ENCODE measurements around the gene LITAF. TPM values are rescaled to one million over a fixed set of nuclear protein-coding genes. Genes with fewer than 3 reads are reported as not detected.

Gene LITAF
- total RNA-seq, 4 donors from 2014 or later, result 54.8 to 73.0 (median 65.3) TPM

DNA sequence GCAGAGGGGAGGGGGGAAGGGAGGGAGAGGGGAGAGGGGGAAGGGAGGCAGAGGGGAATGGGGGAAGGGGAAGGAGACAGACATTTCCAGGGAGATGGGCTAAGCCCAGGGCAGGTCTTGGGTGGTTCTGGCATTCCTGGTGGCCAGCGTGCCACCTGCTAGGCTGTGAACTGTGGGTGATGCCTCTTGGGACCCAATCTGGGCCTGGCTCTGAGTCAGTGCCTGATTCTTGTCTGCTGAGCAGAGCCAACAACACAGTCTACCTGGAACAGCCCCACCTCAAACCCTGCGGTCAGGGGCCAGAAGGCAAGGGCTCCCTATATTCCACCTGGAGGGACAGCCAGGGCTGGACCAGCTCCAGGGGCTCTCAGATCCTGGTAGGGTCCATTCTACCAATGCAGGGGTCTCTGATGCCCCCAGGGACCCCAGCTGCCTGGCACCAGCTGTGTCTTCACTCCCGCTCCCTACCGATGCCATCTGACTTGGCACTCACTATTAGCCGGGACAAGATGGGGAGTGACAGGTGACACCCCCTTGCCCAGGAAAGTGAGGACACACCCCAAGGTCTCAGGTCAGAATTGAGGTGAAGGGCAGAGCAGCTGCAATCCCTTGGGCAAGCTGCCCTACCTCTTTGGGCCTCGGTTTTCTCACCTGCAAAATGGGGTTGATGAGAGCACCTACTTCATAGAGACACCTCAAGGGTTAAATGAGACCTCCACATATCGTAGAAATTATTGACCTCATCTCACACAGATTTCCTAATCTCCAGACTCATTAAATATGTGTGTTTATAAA is 87.2 kb downstream of the LITAF start:
- no peak overlapping the region for H3K27ac ChIP-seq
- TF ChIP-seq EP300 (IDR thresholded peaks at IDR 0.05) (no peak), POLR2A (IDR thresholded peaks at IDR 0.05) (no peak)
- TF ChIP-seq, protein P1, sequence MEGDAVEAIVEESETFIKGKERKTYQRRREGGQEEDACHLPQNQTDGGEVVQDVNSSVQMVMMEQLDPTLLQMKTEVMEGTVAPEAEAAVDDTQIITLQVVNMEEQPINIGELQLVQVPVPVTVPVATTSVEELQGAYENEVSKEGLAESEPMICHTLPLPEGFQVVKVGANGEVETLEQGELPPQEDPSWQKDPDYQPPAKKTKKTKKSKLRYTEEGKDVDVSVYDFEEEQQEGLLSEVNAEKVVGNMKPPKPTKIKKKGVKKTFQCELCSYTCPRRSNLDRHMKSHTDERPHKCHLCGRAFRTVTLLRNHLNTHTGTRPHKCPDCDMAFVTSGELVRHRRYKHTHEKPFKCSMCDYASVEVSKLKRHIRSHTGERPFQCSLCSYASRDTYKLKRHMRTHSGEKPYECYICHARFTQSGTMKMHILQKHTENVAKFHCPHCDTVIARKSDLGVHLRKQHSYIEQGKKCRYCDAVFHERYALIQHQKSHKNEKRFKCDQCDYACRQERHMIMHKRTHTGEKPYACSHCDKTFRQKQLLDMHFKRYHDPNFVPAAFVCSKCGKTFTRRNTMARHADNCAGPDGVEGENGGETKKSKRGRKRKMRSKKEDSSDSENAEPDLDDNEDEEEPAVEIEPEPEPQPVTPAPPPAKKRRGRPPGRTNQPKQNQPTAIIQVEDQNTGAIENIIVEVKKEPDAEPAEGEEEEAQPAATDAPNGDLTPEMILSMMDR (IDR thresholded peaks at IDR 0.05), result no peak
- no peak for DNase-seq (ENCODE audit: low spot score in 2 of 2)
- peaks cover 0 to 45% (median 20%) of the 10 kb centered on the region in 4 donors for H3K4me1 ChIP-seq
- H3K9me3 ChIP-seq, result no peaks in the 10 kb centered on the region
- WGBS, 2 donors, result 82% methylated on average over 7 of the region's 7 CpGs
- H3K36me3 ChIP-seq, result no peaks in the 10 kb centered on the region
- H3K4me3 ChIP-seq, result no peak overlapping the region
- H3K27me3 ChIP-seq, result no peaks in the 10 kb centered on the region

DNA sequence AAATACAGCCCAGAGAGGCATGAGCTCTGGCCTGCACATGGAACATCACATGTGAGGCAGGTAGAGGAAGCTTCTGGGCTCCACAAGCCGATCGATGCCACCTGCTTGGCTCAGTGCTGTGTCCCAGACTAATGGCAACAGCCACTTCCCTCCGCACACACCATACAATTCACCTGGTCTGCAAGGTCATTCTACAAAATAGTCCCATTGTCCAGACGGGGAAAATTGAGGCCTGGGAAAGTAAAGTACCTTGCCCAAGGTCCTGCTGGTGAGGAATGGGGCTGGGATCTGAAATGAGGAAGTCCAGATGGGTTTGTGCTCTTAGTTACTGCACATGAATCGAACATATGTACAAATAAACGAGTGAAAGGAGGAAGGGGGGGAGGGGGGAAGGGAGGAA is 88.0 kb downstream of the LITAF start:
- Histone ChIP-seq H3K36me3 (no peaks in the 10 kb centered on the region), H3K27me3 (no peaks in the 10 kb centered on the region), H3K27ac (peak overlapping the region in 2 of 4 donors; percentile 33 to 43), H3K4me1 (peaks cover 0 to 45% (median 20%) of the 10 kb centered on the region in 4 donors), H3K9me3 (no peaks in the 10 kb centered on the region), H3K4me3 (no peak overlapping the region)
- DNase-seq (ENCODE audit: low spot score in 2 of 2), result no peak
- WGBS, 2 donors, result 60 to 74% methylated on average over 6 of the region's 6 CpGs
- TF ChIP-seq, protein P1 (IDR thresholded peaks at IDR 0.05), result no peak
- no peak for TF ChIP-seq EP300 (IDR thresholded peaks at IDR 0.05)
- TF ChIP-seq POLR2A (IDR thresholded peaks at IDR 0.05), result no peak

DNA sequence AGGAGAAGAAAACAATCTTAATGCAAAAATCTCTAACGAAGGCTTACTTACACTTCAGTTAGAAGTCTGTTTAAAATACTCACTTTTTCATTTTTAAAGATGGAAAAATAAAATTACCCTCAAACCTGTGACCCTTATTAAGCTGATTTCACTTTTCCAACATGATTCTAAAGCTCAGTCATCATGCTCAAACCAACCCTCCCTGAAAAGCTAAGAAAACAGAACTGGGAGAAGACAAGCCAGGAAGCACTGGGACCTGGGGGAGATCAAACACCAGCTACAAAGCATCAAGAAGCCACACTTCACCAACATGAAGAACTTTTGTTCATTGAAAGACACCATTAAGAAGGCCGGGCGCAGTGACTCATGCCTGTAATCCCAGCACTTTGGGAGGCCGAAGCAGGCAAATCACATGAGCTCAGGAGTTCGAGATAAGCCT is 88.8 kb downstream of the LITAF start:
- peaks cover 0 to 45% (median 20%) of the 10 kb centered on the region in 4 donors for H3K4me1 ChIP-seq
- peak overlapping the region; percentile 12 to 89 (median 74) for H3K27ac ChIP-seq
- no peaks in the 10 kb centered on the region for H3K9me3 ChIP-seq
- H3K4me3 ChIP-seq, result no peak overlapping the region
- H3K36me3 ChIP-seq, result no peaks in the 10 kb centered on the region
- DNase-seq (ENCODE audit: low spot score in 2 of 2), result peak in 1 of 2 donors; percentile 31
- 40 to 41% methylated on average over 5 of the region's 5 CpGs for WGBS, 2 donors
- H3K27me3 ChIP-seq, result no peaks in the 10 kb centered on the region
- TF ChIP-seq EP300 (IDR thresholded peaks at IDR 0.05), result no peak
- TF ChIP-seq POLR2A (IDR thresholded peaks at IDR 0.05), result no peak
- TF ChIP-seq, protein P1 (IDR thresholded peaks at IDR 0.05), result no peak

Other genes with a start within 250 kb of the LITAF start
- gene RMI2, start 241.5 kb downstream of the LITAF start, total RNA-seq, result 1 to 10 TPM in 3 of 4 donors, not detected in 1; 1.3 to 4.0 (median 2.0) TPM
- 10 to 100 TPM; 24.3 to 30.6 (median 27.0) TPM for gene SNN, start 81.5 kb upstream of the LITAF start, total RNA-seq
- gene TXNDC11, start 155.9 kb upstream of the LITAF start, total RNA-seq, result 10 to 100 TPM; 45.7 to 67.2 (median 51.4) TPM
- gene ZC3H7A, start 210.3 kb upstream of the LITAF start, total RNA-seq, result 10 to 100 TPM; 59.2 to 86.7 (median 76.2) TPM